Activated T-cell treated with anti-CD3 and anti-CD28 coated beads for 4 hours (primary cell): ENCODE data around the gene TEX48.

Experiments used
- DNase-seq: peaks from one replicate; pipeline ENCODE4 v3.0.0-alpha.2; 2020

TEX48 gene, protein sequence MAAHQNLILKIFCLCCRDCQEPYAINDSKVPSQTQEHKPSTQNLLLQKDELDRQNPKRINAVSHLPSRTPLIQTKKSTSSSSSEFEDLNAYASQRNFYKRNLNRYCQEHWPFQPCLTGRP

DNA sequence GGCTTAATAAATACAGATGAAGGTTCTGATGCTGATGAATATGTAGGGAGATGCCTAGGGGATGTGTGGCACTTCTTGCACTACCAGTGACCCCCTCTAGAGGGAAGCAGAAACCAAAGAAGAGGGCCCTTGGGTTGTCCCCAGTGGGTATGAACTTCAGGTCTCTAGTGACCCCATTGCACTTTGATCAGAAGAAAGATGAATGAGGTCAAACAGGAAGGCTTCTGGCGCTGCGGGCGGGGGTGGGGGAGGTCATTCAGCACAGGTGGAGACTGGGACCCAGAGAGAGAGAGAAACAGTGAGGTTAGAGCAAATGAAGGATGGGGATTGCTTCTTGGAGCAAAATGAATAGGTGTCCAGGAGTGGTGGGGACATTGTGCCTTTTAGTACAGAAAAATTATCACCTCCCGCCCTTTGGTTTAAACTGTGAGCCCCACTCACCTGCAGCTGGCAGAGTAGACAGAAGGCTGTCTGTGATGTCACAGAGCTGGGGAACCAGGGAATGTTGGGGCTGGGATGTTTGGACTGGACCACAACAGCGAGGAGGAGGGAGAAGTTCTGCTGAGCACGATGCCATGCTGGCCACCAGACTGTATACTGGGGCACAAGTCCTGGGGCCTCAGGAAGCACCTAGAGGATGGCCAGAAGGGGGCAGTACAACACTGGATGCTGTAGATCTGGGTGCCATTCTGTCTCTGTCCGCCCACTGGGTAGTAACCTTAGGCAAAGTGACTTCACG lies at the start of gene TEX48:
TEX48 (minus strand) TSS at position 599 of the 739 bp plus-strand sequence. CDS start 10,469 bp downstream, outside the sequence.
- peak; percentile 78 for DNase-seq

DNA sequence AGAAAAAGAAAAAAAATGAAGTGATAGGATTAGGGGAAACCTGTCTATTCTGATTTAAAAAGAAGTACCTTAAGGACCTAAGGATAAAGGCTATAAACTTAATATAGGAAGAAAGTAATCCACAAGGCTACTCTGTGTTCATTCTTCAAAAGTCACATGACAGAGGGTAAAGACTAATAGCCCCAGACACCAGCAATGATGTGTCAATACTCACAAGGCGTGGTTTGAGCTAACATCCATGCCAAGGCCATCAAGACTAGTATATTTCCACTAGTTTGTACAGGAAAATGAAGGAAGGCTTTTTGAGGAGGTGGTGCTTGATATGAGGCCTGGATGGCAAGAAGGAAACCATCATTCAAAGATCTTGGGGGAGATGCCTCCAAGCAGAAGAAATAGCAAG lies 49.7 kb upstream of the TEX48 start:
- no peak for DNase-seq

DNA sequence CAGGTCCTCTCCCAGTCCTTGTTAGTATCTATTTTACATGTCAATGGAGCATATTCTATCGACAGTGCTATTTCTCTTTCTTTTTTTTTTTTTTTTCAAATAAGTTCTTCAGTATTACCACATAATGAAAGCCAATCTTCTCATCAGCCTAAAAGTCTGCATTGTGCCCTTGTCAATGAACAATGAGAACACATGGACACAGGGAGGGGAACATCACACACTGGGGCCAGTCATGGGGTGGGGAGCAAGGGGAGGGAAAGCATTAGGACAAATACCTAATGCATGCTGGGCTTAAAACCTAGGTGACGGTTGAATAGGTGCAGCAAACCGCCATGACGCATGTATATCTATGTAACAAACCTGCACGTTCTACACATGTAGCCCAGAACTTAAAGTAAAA lies 47.7 kb upstream of the TEX48 start:
- no peak for DNase-seq

DNA sequence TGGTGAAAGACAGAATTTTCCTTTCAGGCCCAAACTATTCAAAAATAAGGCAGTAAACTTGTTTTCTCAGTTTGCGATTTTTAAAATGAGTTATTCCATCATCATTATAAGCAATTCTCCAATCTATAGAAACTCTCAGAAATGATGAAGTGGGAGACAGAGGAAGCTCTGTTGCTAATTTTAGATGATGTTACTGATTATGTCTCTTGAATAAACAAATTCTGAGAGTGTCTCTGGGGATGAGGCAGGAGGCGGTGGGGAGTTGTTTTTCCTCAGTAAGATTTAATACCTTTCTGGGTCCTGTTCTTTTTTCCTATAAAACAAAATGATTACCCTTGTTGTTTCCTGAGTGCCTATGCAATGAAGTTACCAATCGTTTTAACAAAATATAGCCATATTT lies 43.9 kb upstream of the TEX48 start:
- DNase-seq = no peak

DNA sequence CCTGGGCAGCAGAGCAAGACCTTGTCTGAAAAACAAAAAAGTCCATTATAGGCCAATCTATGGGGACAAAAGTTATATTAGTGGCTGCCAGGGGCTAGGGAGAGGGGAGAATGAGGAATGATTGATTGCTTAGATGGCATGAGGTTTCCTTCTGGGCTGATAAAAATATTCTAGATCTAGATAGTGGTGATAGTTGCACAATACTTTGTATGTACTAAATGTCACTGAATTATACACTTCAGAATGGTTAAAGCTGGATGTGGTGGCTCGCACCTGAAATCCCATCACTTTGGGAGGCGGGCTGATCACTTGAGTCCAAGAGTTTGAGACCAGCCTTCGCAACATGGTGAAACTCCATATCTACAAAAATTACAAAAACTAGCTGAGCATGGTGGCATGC lies 42.8 kb upstream of the TEX48 start:
- DNase-seq = no peak

DNA sequence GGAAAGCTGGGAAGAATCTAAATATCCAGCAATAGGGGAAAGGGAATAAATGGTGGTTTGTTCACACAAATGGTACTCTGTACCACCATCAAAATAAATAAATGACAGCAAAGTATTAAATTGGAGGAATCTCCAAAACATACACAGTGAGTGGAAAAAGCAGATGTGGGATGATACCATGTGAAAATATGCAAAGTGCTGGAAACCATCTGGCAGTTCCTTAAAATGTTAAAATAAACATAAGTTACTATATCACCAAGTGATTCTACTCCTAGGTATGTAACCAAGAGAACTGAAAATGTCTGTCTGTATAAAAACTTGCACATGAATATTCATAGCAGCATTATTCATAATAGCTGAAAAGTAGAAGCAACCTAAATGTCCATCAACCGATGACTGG lies 41.9 kb upstream of the TEX48 start:
- DNase-seq = no peak

DNA sequence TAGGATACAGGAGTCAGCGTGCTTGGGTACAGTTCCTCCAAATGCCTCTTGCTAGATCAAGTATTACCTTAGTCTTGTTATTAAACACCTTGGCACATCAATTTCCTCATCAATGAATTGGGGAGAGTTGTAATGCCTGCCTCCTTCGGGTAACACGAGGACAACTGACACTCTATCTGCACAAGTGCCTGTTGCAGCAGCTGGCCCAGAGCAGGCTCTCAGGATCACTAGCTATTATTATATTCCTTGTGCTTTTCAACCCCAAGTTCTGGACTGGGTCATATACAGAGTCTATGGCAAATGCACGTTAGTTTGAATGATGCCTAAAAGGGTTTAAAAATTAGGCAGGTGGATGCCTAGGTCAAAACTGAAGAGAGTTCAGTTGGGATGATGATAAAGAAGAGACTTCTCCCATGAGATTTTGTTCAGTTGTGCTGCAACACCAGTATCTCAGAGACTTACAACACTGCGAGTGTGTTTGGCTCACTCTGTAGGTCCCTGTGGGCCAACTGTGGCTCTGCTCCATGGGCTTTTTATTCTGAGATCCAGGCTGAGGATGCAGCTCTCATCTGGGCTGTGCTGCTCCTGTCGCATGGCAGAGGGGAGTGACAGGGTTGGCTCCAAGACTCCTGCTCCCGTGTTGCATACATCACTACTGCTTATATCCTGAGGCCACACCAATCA lies 41.1 kb upstream of the TEX48 start:
- no peak for DNase-seq

DNA sequence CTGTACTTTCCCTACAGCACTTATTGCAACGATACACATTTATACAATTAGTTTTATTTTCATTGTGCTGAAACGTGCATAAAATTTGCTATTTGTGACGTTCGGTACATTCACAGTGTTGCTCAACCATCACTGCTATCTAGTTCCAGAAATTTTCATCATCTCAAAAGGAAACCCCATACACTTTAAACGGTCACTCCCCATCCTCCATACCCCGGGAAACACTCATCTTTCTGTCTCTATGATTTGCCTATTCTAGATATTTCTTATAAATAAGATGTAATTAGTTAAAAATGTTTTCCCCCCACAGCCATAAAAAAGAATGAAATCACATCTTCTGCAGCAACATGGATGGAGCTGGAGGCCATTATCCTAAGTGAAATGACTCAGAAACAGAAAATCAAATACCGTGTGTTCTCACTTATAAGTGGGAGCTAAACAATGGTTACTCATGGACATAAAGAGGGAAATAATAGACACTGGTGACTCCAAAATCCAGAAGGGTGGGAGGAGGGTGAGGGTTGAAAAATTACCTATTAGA lies 40.2 kb upstream of the TEX48 start:
- no peak for DNase-seq

DNA sequence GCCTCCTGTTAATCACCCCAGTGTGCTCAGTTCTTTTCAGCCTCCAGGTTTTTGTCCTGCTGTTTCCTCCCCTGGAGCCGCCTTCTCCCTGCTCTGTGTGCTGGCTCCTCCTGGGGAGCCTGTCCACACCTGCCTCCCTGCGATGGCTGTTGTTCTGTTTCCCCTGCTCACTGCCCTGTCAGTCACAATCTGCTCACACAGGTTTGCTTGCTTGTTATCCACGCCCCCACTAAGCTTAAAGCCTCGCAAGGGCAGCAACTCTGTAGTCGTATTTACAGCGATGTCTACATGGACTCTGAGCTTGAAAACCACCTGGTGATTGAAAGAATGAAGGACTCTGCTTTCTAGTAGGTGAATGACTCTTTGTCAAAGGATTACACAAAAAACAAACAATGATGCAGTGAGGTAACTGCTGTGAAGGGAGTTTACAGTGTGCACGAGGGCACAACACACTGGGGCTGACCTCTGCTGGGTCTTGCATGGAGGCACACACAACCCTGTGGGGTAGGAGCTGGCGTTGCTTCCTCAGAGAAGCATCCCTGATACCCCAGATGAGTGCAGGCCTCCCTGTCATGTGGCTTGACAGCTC lies 39.6 kb upstream of the TEX48 start:
- DNase-seq = no peak

DNA sequence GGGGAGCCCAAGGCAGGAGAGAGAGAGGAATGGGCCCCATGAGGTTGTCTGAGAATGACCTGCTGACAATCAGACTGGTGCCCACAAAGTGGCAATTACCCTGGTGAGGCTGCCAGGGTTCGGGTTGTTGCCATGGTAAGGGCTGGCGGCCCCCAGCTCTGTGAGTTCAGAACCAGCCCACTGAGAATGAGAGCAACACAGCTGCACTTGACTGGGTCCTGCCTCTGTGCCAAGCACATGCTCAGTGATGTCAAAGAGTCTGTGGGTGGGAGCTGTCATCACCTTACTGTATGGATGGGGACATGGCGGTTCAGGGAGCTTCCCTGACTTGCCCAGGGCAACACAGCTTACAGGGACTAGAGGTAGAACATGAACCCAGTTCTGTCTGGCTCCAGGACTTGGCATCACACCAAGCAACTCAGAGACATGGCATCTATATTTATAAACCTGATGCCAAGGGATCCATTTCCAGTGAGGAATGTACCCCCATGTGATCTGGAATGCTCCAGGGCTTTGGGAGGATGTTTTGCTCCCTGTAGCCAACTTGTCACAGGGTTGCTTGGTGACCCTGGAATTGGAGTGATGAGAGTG lies 38.2 kb upstream of the TEX48 start:
- DNase-seq = no peak

DNA sequence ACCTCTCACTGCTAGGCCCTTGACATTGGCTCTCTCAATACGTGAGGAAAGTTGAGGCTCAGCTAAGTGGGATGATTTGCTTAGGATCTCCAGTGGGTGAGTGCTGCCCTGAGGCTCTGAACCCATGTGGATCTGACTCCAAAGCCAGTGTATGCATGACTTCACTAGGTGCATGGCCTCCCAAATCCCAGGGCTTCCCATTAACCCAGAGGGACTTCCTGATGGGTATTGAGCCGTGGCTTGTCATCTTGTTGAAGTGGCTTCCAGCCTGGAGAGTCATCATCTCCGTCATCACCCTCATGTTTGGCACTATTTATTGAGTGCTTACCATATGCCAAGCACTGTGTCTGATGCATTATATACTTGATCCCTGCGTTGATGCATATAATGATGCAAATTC lies 37.3 kb upstream of the TEX48 start:
- DNase-seq = no peak

DNA sequence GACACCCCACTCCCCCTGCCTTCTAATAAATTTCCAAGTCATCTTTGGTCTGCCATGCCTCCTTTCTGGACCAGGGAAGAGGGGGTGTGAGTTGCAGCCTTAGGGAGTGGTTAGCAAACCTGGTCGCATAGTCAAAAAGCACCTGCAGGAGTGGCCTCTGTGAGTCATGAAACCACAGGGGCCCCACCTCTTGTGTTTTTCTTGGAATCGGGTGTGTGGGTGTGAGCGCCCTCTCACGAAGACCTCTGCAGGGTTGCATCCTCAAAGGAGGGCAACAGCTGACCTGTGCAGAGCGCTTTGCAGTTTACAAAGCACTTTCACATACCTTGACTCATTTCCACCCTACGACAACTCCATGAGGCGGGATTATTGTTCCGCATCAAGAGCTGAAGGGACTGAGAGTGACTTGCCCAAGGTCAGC lies 36.8 kb upstream of the TEX48 start:
- DNase-seq = peak; percentile 78

DNA sequence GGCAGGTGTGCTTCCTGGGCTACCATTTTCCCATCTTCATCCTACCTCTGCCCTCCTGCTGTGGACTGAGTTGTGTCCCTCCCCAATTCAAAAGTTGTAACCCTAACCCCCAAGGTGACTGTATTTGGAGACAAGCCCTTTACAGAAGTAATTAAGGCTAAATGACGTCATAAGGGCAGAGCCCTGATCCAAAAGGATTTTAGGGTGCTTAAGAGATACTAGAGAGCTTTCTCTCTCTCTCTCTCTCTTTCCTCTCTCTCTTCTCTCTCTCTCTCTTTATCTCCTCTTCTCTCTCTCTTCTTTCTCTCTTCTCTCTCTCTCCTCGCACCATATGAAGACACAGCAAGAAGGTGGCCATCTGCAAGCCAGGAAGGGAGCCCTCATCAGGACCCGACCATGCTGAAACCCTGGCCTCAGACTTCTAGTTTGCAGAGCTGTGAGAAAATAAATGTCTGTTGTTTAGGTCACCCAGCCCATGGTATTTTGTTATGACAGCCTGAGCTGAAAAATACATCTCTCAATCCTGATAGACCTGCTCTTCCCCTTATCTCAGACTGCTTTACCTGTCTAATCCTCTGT lies 36.0 kb upstream of the TEX48 start:
- DNase-seq = no peak

DNA sequence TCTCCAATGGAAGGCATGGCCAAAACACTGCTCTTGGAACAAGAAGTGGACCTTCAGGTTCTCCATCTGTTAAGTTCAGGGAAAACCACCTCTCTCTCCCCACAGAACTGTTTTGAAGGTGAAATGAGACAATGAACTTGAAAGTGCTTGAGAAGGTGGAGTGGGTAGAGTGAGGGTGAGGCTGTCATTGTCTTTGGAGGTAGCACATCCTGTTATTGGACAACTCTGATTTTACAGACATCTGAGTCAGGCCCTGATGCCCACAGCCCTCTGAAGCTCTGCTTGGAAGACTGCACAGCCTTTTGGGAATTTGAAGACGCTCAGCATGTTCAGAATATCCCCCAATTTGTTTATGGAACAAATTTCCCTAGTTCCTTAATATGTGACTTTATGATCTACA lies 27.6 kb upstream of the TEX48 start:
- DNase-seq = no peak

DNA sequence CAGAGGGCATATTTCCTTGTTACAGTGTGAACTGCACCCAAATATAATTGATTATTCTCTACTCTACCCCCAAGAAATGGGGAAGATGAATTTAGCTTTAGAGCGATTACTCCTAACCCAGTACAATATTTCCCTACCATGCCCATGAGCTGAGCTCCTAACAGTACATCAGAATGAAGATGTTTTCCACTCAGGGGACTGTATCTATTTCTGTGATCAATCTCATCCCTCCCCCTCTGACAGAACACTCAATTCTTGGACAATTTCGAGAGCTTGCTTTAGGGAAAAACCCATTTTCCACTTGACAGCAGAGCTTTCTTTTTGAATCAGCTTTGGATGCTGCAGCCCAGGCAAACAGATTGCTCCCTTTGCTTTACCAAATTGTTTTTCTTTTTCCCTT lies 24.7 kb upstream of the TEX48 start:
- DNase-seq = no peak

DNA sequence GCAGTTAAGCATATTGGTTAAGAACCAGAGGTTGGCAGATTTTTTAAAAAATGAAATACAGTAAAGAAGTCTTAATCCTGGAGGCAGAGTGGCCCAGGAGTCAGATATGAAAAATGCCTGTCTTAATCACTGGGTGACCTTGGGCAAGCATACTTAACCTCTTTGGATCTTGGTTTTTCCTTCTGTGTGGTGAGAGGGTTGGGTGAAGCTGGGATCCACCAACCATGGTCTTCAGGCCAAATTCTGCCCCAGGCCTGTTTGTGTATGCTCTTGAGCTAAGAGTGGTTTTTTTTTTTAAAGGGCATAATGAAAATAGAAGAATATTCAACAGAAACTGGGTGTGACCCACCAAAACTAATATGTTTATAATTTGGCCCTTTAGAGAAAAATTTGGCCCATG lies 20.0 kb upstream of the TEX48 start:
- no peak for DNase-seq

DNA sequence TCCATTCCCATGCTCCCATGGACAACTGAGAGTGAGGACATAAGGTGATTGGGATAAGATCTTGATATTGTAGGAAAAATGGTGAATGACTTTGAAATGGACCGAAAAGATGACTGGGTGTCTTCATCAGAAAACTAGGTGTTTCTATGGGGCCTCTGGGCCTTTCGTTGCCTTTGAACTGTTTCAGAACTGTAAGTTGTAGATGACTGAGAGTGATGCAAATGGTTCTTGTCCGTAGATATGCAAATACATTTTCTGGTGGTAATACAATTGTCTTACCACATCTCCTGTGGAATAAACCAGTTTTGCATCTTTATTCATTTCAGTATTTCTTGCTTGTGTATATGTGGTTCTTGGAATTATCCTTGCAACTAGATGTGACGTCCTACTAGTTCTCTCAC lies 16.0 kb upstream of the TEX48 start:
- no peak for DNase-seq

DNA sequence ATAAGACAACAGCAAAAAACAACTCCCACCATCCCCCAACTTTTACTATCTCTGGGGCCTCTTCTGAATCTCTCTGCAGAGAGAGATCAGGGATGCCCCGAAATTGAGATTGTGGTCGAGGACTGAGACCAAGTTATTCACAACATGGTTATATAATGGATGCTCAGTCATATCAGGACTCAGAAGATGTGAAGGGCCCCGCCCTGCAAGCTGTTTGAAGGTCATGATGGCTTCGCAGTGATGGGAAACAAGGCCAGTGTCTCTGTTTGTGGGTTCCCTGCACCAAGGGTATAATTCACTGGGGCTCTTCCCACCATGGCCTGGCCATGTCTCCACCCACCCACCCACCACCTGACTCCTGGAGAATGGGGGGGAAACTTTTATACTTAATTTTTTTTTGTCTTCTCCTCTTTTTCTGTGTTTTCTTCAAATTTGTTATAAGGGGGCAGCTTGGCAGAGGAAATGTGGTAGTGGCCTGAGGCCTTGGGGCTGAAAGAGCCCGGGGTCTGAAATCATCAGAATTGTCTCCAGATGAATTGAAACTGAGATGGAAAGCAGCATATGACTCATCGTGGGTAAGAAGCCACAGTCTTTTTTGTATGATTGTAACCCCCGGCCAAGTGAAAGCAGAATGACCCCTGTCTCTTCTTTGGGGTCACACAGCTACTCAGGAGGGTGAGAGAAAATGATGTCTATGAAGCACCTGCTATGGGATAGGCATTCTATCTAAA lies 15.0 kb upstream of the TEX48 start:
- DNase-seq = no peak

DNA sequence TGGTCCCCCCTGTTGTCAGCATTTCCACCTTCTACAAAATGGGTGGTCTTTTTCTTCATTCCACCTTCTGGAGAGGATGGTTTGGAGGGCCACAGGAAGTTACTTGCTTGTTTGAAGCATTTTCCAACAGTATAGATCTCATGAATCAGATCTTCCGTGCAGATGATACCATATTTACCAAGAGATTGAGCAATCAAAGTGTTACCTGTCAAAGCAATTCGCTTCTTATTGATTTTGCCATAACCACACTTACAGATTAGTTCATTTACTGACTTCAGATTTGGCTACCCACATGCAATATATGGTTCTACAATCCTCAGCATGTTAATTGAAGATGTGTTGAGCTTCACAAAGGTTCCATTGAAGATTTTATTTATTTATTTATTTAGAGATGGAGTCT lies 14.0 kb upstream of the TEX48 start:
- DNase-seq = no peak

DNA sequence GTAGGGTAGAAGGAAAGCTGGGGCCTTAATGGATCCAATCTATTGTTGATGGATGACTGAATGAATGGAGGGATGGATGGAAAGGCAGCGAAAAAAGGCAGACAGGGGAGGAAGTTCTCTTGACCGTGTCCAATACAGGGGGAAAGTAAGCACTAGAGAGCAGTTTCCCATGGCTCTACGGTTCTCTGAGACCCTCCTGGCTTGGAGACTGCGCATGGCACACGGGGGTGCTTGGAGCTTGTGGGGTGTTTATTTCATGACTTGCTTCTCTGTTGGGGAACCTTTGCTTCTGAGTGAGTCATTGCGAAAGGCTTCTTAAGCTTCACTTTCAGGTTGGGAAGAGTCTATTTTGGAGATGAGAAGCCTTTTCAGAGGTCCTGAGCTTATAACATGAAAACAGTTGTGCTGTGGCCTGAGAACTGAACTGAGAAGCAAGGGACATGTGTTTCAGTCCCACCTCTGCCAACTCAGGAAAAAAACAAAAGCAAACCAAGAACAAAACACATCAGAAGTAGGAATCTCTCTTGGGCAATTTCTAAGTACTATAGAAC lies 12.8 kb upstream of the TEX48 start:
- no peak for DNase-seq

DNA sequence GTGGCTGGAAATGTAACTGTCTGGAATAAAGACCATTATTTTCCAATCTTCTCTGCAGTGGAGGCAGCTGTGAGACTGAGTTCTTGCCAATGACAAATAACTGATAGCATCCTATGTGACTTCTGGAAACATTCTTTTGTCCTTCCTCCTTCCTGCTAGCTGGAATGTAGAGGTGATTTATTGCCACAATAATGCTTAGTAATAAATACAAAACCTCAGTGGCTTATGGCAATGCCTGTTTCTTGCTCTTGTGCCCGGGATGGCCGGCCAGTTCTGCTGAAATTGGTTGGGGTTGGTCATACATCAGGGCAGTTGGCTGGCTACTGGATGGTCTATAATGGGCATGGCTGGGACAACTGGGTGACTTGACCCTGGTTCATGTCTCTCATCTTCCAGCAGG lies 12.2 kb upstream of the TEX48 start:
- DNase-seq = no peak

DNA sequence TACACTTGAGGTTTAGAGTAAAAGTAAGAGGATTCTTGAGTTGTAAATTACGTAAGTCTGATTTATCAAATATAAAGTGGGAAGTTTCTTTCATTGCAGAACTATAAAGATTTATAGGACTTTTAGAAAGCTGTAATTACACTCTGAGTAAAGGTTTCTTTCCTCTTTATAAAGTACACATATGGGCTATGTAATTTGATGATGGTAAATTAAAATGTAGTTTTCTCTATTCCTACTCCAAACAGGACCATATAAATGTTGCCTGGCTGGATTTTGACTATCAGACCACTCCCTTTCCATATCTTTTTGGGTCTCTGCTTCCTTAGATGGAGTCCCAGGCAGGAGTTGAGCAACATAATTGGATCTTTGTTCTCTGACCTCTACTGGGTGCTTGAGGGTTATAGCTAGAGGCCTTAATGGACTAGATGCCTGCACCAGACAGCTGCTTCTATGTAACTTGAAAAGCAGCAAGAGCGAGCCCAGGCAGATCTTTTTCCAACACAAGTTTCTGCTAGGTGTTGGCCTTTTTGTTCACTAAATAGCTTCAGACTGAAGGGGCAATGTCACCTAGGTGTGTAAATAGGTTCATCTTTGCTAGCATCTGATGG lies 11.4 kb upstream of the TEX48 start:
- no peak for DNase-seq
